ENCODE measurements around the gene GNB1.

DNA sequence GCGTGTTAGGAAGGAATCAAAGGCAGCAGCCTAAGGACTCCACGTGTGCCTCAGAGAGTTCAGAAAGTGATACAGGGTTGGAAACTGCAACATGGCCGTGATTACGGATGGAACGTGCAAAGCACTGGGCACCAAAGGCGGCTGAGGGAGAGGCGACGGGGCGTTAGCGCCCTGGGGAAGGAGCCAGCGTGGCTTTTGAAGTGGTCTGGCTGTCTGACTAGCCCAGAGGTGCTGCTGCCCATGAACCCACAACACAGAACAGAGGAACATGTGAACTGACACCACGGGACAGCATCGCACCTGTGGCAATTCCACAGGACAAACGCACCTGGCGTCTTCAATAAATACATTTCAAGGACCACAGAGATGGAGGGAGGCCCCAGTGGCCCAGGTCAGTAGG lies 46.2 kb upstream of the GNB1 start:
- TF ChIP-seq, protein P1, sequence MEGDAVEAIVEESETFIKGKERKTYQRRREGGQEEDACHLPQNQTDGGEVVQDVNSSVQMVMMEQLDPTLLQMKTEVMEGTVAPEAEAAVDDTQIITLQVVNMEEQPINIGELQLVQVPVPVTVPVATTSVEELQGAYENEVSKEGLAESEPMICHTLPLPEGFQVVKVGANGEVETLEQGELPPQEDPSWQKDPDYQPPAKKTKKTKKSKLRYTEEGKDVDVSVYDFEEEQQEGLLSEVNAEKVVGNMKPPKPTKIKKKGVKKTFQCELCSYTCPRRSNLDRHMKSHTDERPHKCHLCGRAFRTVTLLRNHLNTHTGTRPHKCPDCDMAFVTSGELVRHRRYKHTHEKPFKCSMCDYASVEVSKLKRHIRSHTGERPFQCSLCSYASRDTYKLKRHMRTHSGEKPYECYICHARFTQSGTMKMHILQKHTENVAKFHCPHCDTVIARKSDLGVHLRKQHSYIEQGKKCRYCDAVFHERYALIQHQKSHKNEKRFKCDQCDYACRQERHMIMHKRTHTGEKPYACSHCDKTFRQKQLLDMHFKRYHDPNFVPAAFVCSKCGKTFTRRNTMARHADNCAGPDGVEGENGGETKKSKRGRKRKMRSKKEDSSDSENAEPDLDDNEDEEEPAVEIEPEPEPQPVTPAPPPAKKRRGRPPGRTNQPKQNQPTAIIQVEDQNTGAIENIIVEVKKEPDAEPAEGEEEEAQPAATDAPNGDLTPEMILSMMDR (IDR thresholded peaks at IDR 0.05) = no peak
- TF ChIP-seq POLR2A (IDR thresholded peaks at IDR 0.05) = no peak
